Vagina (tissue), 2 donors: ENCODE results near the gene NOG. TPM values are rescaled to one million over a fixed set of nuclear protein-coding genes. Genes with fewer than 3 reads are reported as not detected.

Source experiments
- DNase-seq, 2 donors: peaks; one replicate each; pipeline ENCODE4 v3.0.0-alpha.2; 2017; ENCODE audit errors: extremely low spot score in 2 of 2
- H3K27ac ChIP-seq: fragments of 200-600 bp; sonication (generic); one replicate; pipeline ENCODE4 v1.5.1; 2019
- H3K27me3 ChIP-seq: fragments of 200-600 bp; sonication (generic); one replicate; pipeline ENCODE4 v1.5.1; 2019
- H3K36me3 ChIP-seq, 2 donors: fragments of 200-600 bp; sonication (generic); one replicate each; pipeline ENCODE4 v1.5.1; 2017 to 2019
- H3K4me1 ChIP-seq: fragments of 200-600 bp; sonication (generic); one replicate; pipeline ENCODE4 v1.5.1; 2019
- H3K4me3 ChIP-seq, 2 donors: fragments of 200-600 bp; sonication (generic); 1 replicate in 1 of 2; 2 replicates in 1 of 2; pipeline ENCODE4 v1.5.1; 2016 to 2019
- H3K9me3 ChIP-seq: fragments of 200-600 bp; sonication (generic); one replicate; pipeline ENCODE4 v1.5.1; 2019
- CTCF ChIP-seq, 3 experiments: fragments of 450-650 bp in 2 of 3; fragments of 200-600 bp in 1 of 3; sonication (generic) in 1 of 3; IDR thresholded peaks; one replicate each; pipeline ENCODE4 v1.5.1; 2017 to 2019; ENCODE audit warnings: antibody characterized with exemption in 3 of 3, mild to moderate bottlenecking in 2 of 3, moderate library complexity in 2 of 3
- POLR2A ChIP-seq, 2 donors: fragments of 450-650 bp; IDR thresholded peaks; one replicate each; pipeline ENCODE4 v1.6.1; 2017; ENCODE audit warnings: antibody characterized with exemption in 2 of 2, mild to moderate bottlenecking in 2 of 2, moderate library complexity in 2 of 2
- POLR2AphosphoS5 ChIP-seq, 2 donors: sonication (generic); formaldehyde crosslinking; IDR thresholded peaks; one replicate each; pipeline ENCODE4 v1.9.0; 2017; ENCODE audit warnings: antibody characterized with exemption in 2 of 2, mild to moderate bottlenecking in 2 of 2, low read depth in 1 of 2; ENCODE audit not compliant: insufficient read depth in 1 of 2
- intact Hi-C: fragments of 100-400 bp; cut with DNase I; formaldehyde crosslinking; loops from one replicate; pipeline ENCODE4 v1.15.1; 2023
- total RNA-seq: library from RNA; depleted of rRNA; stranded (reverse); fragments of >200 nt; gene quantifications from one replicate; pipeline ENCODE4 v1.2.3, GENCODE V29; 2016

NOG gene
- total RNA-seq, 1 donor from 2014 or later, result 7.4 TPM

DNA sequence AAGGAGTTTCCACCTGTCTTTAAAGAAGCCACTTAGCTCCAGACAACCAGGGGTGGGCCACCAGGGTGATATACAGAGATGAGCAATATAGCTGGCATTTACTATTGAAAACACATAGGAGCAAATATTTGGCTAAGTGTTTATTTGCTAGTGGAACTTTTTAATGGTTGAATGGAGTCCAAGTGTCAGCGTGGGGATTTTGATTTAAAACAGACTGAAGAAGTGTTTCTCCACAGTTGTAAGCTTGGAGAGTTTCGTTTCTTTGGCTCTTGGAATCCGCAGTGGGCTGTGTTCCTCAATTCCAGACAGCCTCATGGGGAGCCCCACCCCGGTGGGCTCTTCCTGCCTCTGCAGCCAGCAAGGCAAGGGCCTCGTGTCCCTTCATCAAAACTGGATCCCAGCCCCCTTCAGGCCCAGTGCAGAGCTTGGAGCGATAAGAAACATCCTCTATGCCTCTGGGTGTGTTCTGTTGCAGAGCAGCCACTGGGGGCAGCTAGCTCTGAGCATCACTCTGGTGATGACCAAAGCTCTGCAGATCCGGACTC is 36.1 kb downstream of the NOG start:
- intact Hi-C loops, result no loop called here
- Histone ChIP-seq H3K9me3 (no peaks in the 10 kb centered on the region), H3K27ac (peak overlapping the region; percentile 27), H3K27me3 (no peaks in the 10 kb centered on the region), H3K4me3 (peak overlapping the region in 1 of 2 donors; percentile 30), H3K4me1 (peaks cover 11% of the 10 kb centered on the region), H3K36me3 (no peaks in the 10 kb centered on the region)
- TF ChIP-seq POLR2AphosphoS5 (IDR thresholded peaks at IDR 0.05; ENCODE audit: insufficient read depth in 1 of 2, low read depth in 1 of 2) (peak in 1 of 2 donors; percentile 37), CTCF (IDR thresholded peaks at IDR 0.05) (peak in 1 of 3 experiments; percentile 24), POLR2A (IDR thresholded peaks at IDR 0.05) (no peak)
- DNase-seq, result no peak

GRCh38 chr17:56630202-56630601 is 36.7 kb downstream of the NOG start:
- no peak for TF ChIP-seq CTCF (IDR thresholded peaks at IDR 0.05)
- TF ChIP-seq POLR2AphosphoS5 (IDR thresholded peaks at IDR 0.05; ENCODE audit: insufficient read depth in 1 of 2, low read depth in 1 of 2), result no peak
- TF ChIP-seq POLR2A (IDR thresholded peaks at IDR 0.05), result no peak
- no peak for DNase-seq
- peak overlapping the region; percentile 27 for H3K27ac ChIP-seq
- no peaks in the 10 kb centered on the region for H3K9me3 ChIP-seq
- no peaks in the 10 kb centered on the region for H3K27me3 ChIP-seq
- intact Hi-C loops, result no loop called here
- no peak overlapping the region for H3K4me3 ChIP-seq
- no peaks in the 10 kb centered on the region for H3K36me3 ChIP-seq
- H3K4me1 ChIP-seq, result peaks cover 11% of the 10 kb centered on the region

DNA sequence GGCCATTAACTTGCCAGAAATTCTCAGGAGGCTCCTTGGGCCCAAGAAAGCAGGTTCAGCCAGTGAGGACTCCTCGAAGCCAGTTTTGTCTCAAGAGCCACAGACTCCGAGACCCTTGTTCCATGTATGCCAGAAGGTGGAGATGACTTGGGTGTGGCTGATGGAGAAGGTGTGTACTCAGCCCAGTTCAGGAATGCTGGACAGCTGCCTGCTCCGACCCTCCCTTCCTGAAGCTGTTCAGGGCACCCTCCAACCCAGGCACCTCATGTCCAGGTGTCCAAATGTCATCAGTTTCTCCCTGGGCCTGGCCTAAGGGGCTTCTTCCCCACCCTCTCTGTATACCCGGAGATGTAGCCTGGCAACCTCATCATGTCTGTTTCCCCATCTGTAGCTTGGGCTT is 40.2 kb downstream of the NOG start:
- TF ChIP-seq POLR2A (IDR thresholded peaks at IDR 0.05), result no peak
- TF ChIP-seq CTCF (IDR thresholded peaks at IDR 0.05), result no peak
- no peak for TF ChIP-seq POLR2AphosphoS5 (IDR thresholded peaks at IDR 0.05; ENCODE audit: insufficient read depth in 1 of 2, low read depth in 1 of 2)
- Histone ChIP-seq H3K9me3 (no peaks in the 10 kb centered on the region), H3K4me3 (no peak overlapping the region), H3K36me3 (no peaks in the 10 kb centered on the region), H3K4me1 (peaks cover 15% of the 10 kb centered on the region), H3K27me3 (no peaks in the 10 kb centered on the region), H3K27ac (no peak overlapping the region)
- intact Hi-C loops, result no loop called here
- DNase-seq, result no peak

DNA sequence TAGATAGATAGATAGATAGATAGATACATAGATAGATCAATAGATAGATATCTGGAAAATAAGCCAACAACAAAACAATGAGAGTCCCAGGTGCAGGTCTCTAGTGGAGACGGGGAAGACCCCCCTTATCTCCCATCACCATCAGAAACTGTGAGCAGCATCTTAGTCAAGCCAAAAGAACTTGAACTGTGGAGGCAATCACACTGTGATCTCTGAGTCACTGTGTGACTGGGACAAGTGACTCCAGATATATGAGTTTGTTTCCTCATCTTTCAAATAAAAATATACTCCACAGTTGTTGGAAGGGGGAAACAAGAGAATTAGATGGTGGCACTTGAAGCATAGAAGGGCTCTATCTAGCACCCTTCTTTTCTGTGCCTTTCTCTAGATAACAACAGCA is 42.1 kb downstream of the NOG start:
- no peak for DNase-seq
- Histone ChIP-seq H3K9me3 (no peaks in the 10 kb centered on the region), H3K27ac (no peak overlapping the region), H3K36me3 (no peaks in the 10 kb centered on the region), H3K27me3 (no peaks in the 10 kb centered on the region), H3K4me3 (no peak overlapping the region), H3K4me1 (peaks cover 4% of the 10 kb centered on the region)
- intact Hi-C loops, result no loop called here
- TF ChIP-seq POLR2A (IDR thresholded peaks at IDR 0.05) (no peak), POLR2AphosphoS5 (IDR thresholded peaks at IDR 0.05; ENCODE audit: insufficient read depth in 1 of 2, low read depth in 1 of 2) (no peak), CTCF (IDR thresholded peaks at IDR 0.05) (no peak)

DNA sequence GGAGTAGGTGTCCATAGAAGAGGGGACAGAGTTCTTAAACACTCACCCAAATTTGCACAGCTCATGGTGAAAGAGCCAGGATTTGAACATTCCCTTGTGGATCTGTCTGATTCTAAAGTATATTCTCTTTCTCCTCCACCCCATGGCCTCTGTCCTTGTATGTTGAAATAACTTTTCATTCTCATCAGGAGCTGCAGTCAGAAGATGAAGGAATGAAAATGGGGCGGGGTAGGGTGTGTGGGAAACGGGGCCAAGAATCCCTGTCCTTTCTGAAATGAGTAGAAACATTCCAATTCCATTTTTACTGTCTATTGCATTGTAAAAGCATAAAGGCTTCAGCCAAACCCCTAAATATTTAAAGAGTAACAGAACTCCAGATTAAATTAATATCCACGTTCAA is 42.8 kb downstream of the NOG start:
- no peak for DNase-seq
- H3K27ac ChIP-seq, result no peak overlapping the region
- H3K27me3 ChIP-seq, result no peaks in the 10 kb centered on the region
- H3K4me3 ChIP-seq, result no peak overlapping the region
- peaks cover 4% of the 10 kb centered on the region for H3K4me1 ChIP-seq
- intact Hi-C loops, result no loop called here
- TF ChIP-seq POLR2A (IDR thresholded peaks at IDR 0.05) (no peak), POLR2AphosphoS5 (IDR thresholded peaks at IDR 0.05; ENCODE audit: insufficient read depth in 1 of 2, low read depth in 1 of 2) (no peak), CTCF (IDR thresholded peaks at IDR 0.05) (no peak)
- H3K36me3 ChIP-seq, result no peaks in the 10 kb centered on the region
- H3K9me3 ChIP-seq, result no peaks in the 10 kb centered on the region
